Brain microvascular endothelial cell (primary cell): Measurements from ENCODE around the gene GALNT13.

ENCODE experiments used
- DNase-seq: peaks from one replicate; pipeline ENCODE4 v3.0.0-alpha.2; 2020
- H3K27ac ChIP-seq: fragments of 250-450 bp; sonication (Bioruptor Pico); 2 replicates; pipeline ENCODE4 v1.5.1; 2020; ENCODE audit warnings: mild to moderate bottlenecking, moderate library complexity
- H3K27me3 ChIP-seq: fragments of 250-450 bp; sonication (Bioruptor Pico); replicated peaks from 2 replicates; pipeline ENCODE4 v1.5.1; 2020; ENCODE audit warnings: mild to moderate bottlenecking
- H3K36me3 ChIP-seq: fragments of 250-450 bp; sonication (Bioruptor Pico); replicated peaks from 2 replicates; pipeline ENCODE4 v1.5.1; 2020; ENCODE audit warnings: mild to moderate bottlenecking
- H3K4me3 ChIP-seq: 2 replicates; pipeline ENCODE4 v1.5.1; 2011; ENCODE audit warnings: low read depth, mild to moderate bottlenecking, control low read depth, low read length, moderate library complexity
- in situ Hi-C: cut with HindIII; loops from 2 replicates; pipeline ENCODE4 v1.10.0; 2017; ENCODE audit warnings: low sequenced_read_pairs, low pct_ligation_motif_present
- TF ChIP-seq, protein P1 (sequence below): IDR thresholded peaks from 2 replicates; pipeline ENCODE4 v1.5.1; 2011; ENCODE audit warnings: low read depth, mild to moderate bottlenecking, moderate library complexity, low read length, control low read depth, inconsistent platforms; ENCODE audit errors: missing control alignments

Gene GALNT13

DNA sequence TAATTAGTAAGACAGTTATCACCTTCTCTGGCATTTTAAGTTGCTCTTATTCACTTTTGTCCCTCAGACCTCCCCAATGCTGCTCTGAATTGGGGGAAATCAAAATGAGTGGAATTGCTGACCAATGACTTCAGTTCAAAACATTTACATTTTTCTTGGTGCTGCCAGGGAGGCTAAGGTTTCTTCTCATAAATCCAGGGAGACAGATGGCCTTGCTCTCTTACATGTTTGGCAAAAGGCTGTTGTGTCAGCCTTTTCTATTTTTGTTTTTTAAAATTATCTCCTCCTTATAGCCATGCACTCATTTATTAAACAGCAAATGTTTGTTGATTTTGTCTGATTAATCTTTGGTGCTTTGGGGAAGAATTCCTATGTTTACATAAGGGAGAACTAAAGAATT, 82.0 kb downstream of the GALNT13 start:
- TF ChIP-seq, protein P1, sequence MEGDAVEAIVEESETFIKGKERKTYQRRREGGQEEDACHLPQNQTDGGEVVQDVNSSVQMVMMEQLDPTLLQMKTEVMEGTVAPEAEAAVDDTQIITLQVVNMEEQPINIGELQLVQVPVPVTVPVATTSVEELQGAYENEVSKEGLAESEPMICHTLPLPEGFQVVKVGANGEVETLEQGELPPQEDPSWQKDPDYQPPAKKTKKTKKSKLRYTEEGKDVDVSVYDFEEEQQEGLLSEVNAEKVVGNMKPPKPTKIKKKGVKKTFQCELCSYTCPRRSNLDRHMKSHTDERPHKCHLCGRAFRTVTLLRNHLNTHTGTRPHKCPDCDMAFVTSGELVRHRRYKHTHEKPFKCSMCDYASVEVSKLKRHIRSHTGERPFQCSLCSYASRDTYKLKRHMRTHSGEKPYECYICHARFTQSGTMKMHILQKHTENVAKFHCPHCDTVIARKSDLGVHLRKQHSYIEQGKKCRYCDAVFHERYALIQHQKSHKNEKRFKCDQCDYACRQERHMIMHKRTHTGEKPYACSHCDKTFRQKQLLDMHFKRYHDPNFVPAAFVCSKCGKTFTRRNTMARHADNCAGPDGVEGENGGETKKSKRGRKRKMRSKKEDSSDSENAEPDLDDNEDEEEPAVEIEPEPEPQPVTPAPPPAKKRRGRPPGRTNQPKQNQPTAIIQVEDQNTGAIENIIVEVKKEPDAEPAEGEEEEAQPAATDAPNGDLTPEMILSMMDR, result no peak
- in situ Hi-C loops, result no loop called here
- Histone ChIP-seq H3K4me3 (no peak overlapping the region), H3K36me3 (no peaks in the 10 kb centered on the region), H3K27ac (no peak overlapping the region), H3K27me3 (no peaks in the 10 kb centered on the region)
- DNase-seq, result no peak

DNA sequence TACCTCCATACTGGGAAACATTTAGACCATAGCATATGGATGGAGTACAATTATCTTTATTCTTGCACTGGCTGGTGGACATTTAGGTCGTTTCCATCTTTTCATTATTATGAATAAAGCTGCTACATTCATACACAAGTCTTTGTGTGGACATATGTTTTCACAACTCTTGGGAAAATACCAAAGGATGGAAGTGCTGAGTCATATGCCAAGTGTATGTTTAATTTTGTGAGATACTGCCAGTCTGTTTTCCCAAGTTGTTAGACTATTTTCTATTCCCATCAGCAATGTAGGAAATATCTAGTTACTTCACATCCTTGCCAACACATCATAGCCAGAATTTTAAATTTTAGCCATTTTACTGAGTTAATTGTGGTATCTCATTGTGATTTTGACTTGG, 91.5 kb downstream of the GALNT13 start:
- H3K27ac ChIP-seq, result no peak overlapping the region
- no peaks in the 10 kb centered on the region for H3K27me3 ChIP-seq
- in situ Hi-C loops, result no loop called here
- no peaks in the 10 kb centered on the region for H3K36me3 ChIP-seq
- DNase-seq, result no peak
- no peak overlapping the region for H3K4me3 ChIP-seq
- TF ChIP-seq, protein P1, result no peak

DNA sequence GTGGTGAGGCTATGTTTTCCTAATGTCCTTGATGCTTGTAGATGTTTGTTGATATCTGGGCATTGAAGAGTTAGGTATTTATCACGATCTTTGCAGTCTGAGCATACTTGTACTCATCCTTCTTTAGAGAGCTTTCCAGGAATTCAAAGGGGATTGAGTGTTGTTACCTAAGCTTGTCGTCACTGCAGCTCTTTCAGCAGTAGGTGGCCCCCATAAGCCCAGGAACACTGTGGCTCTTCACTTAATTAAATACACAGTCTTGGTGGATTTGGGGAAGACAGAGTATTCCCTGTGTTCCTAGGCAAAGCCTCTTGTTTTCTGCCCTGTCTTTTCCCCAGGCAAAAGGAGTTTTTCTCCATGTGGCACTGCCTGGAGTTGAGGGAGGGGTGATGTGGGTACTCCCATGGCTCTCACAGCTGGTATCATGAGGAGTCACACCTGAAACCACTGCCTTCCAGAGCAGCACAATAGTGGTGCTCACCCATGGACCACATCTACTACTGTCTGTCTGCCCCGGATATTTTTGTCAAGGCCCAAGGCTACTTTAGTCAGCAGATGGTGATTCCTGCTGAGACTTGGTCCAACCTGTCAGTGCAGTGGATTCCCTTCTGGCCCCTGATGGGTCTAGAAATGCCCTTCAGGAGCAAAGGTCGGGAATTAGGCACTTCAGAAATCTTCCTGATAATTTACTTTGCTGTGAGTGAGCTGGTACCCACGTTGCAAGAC, 95.7 kb downstream of the GALNT13 start:
- Histone ChIP-seq H3K36me3 (no peaks in the 10 kb centered on the region), H3K27me3 (no peaks in the 10 kb centered on the region), H3K27ac (no peak overlapping the region), H3K4me3 (no peak overlapping the region)
- in situ Hi-C loops, result no loop called here
- TF ChIP-seq, protein P1, result no peak
- no peak for DNase-seq

DNA sequence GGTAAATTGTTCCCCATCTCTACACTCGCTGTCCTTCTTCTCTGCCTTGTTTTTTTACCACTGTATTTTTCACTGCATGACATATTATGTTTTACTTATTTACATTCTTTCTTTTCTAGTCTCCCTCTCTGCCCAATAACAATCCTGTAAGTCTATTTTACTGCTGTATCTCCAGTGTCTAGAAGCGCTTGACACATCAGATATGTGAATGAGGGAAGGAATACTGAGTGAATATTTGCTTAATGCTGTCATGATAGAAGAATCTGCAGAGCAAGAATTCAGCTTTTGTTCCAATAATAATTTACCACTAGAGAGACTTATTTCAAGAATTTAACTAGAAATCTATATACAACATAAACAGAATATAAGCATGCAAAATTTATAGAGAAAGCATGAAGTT, 99.5 kb downstream of the GALNT13 start:
- no peak for DNase-seq
- TF ChIP-seq, protein P1, result no peak
- in situ Hi-C loops, result no loop called here
- no peaks in the 10 kb centered on the region for H3K27me3 ChIP-seq
- H3K36me3 ChIP-seq, result no peaks in the 10 kb centered on the region
- H3K27ac ChIP-seq, result no peak overlapping the region
- no peak overlapping the region for H3K4me3 ChIP-seq

DNA sequence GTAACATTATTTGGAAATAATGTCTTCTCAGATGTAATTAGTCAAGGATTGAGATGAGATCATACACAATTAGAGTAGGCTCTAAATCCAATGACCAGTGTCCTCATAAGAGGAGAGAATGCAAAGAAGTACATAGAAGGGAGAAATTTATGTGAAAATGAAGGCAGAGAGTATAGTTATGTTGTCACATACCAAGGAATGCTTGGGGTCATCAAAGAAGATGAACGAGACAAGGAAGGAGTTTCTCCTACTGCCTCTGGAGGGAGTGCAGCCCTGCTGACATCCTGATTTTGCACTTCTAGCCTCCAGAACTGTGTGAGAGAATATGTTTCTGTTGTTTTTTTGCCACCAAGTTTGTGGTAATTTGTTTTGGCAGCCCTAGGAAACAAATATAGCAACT, 100.1 kb downstream of the GALNT13 start:
- TF ChIP-seq, protein P1, result no peak
- no peaks in the 10 kb centered on the region for H3K36me3 ChIP-seq
- H3K4me3 ChIP-seq, result no peak overlapping the region
- H3K27ac ChIP-seq, result no peak overlapping the region
- no peaks in the 10 kb centered on the region for H3K27me3 ChIP-seq
- in situ Hi-C loops, result no loop called here
- no peak for DNase-seq

DNA sequence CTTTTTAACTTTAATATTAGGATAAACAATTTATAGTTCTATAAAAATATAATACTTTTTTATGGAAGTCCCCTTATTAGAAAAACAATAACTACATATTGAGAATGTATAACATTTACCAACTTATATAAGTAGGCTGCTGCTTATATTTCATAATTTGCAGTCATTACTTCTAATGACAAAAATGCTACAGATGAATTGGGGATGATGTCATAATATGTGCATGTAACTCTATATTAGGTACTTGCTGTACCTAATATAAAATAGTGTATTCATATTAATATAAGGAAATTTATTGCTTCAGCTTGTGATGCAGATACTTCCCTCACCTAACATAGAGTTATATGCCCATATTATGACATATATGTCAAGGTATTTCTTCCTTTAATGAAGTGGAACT, 100.7 kb downstream of the GALNT13 start:
- Histone ChIP-seq H3K36me3 (no peaks in the 10 kb centered on the region), H3K27ac (no peak overlapping the region), H3K27me3 (no peaks in the 10 kb centered on the region), H3K4me3 (no peak overlapping the region)
- in situ Hi-C loops, result no loop called here
- DNase-seq, result no peak
- TF ChIP-seq, protein P1, result no peak
